Tibial nerve (tissue), 4 donors: ENCODE data around the gene ACTL9. TPM values are rescaled to one million over a fixed set of nuclear protein-coding genes. Genes with fewer than 3 reads are reported as not detected.

Source experiments
- DNase-seq, 2 donors: peaks; one replicate each; pipeline ENCODE4 v3.0.0-alpha.2; 2019; ENCODE audit warnings: low spot score in 2 of 2
- H3K27ac ChIP-seq, 4 donors: fragments of 200-600 bp; sonication (generic) in 3 of 4; one replicate each; pipeline ENCODE4 v1.5.1; 2017 to 2019; ENCODE audit warnings: mild to moderate bottlenecking in 1 of 4
- H3K27me3 ChIP-seq, 2 donors: fragments of 200-600 bp; sonication (generic) in 1 of 2; one replicate each; pipeline versions ENCODE4 v1.5.1 to v1.6.0; 2017 to 2019
- H3K36me3 ChIP-seq, 3 donors: fragments of 200-600 bp; sonication (generic); one replicate each; pipeline ENCODE4 v1.5.1; 2018 to 2019
- H3K4me1 ChIP-seq, 4 donors: fragments of 200-600 bp; sonication (generic) in 3 of 4; one replicate each; pipeline ENCODE4 v1.5.1; 2017 to 2019
- H3K4me3 ChIP-seq, 4 donors: fragments of 200-600 bp; sonication (generic) in 3 of 4; one replicate each; pipeline ENCODE4 v1.5.1; 2017 to 2019; ENCODE audit warnings: mild to moderate bottlenecking in 1 of 4, moderate library complexity in 1 of 4
- H3K9me3 ChIP-seq, 4 donors: fragments of 200-600 bp; sonication (generic) in 3 of 4; one replicate each; pipeline ENCODE4 v1.5.1; 2017 to 2019
- CTCF ChIP-seq, 5 experiments: fragments of 200-600 bp in 3 of 5; fragments of 450-650 bp in 2 of 5; sonication (generic) in 3 of 5; IDR thresholded peaks; one replicate each; pipeline ENCODE4 v1.5.1; 2016 to 2019; ENCODE audit warnings: antibody characterized with exemption in 5 of 5, mild to moderate bottlenecking in 3 of 5, moderate library complexity in 2 of 5
- EP300 ChIP-seq, 2 donors: sonication (generic); formaldehyde crosslinking; IDR thresholded peaks; one replicate each; pipeline ENCODE4 v1.6.1; 2017; ENCODE audit warnings: antibody characterized with exemption in 2 of 2, mild to moderate bottlenecking in 1 of 2
- POLR2A ChIP-seq, 2 donors: fragments of 450-650 bp; IDR thresholded peaks; one replicate each; pipeline ENCODE4 v1.6.1; 2017; ENCODE audit warnings: antibody characterized with exemption in 2 of 2, mild to moderate bottlenecking in 2 of 2, moderate library complexity in 2 of 2
- WGBS, 2 donors: methylation state at CpG; one replicate each; pipeline ENCODE4 v1.1.5; 2018; 5-methylcytosine and 5-hydroxymethylcytosine counted together
- total RNA-seq, 4 donors: library from RNA; depleted of rRNA; stranded (reverse); fragments of >200 nt; gene quantifications; one replicate each; pipeline ENCODE4 v1.1.0, GENCODE V29; 2016

The ACTL9 gene
- total RNA-seq, 4 donors from 2014 or later, result not detected

DNA sequence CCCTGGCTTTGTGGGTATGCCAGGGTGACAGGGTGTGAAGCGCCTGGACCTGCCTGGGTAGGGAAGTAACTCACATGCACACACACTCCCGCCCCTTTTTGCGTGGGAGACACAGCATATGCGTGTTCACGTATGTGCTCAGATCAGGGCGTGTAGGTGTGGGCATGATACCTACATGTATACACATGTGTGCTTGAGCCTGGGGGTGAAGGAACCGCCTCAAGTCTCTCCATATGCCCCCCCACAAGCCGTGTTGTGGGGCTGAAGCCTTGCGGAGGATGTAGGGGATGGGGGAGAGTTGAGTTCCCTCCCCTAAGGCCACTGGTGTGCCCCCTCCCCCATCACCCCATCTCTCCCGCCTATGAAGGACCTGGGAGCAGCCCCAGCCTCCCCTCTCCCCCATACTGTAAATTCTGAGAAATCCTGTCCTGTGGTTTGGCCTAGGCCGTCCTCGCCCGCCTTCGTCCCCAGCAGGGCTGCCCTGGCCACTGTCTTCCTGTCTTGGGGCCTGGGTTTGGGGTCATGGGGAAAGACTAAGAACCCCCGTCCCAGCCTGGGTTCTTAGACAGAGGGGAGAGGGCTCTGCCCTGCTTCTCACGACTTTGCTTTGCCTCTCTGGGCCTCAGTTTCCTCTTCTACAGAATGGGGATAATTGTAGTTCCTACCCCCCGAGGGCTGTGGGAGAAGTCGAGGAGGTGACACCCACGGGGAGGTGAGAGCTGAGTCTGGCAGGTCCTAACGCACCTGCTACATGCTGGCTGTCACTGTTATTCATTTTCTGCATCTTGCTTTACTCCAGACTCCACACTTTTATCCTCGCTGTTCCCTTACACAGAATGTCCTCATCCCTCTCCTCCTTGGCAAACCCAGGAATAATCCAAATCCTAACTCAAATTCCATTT lies 14.3 kb downstream of the ACTL9 start:
- no peak for TF ChIP-seq POLR2A (IDR thresholded peaks at IDR 0.05)
- no peak for TF ChIP-seq EP300 (IDR thresholded peaks at IDR 0.05)
- TF ChIP-seq CTCF (IDR thresholded peaks at IDR 0.05), result no peak
- Histone ChIP-seq H3K4me1 (no peaks in the 10 kb centered on the region), H3K9me3 (peaks cover 0 to 22% (median 2%) of the 10 kb centered on the region in 4 donors), H3K27ac (no peak overlapping the region), H3K36me3 (no peaks in the 10 kb centered on the region), H3K4me3 (no peak overlapping the region), H3K27me3 (no peaks in the 10 kb centered on the region)
- no peak for DNase-seq
- 69 to 70% methylated on average over 21 of the region's 21 CpGs for WGBS, 2 donors

DNA sequence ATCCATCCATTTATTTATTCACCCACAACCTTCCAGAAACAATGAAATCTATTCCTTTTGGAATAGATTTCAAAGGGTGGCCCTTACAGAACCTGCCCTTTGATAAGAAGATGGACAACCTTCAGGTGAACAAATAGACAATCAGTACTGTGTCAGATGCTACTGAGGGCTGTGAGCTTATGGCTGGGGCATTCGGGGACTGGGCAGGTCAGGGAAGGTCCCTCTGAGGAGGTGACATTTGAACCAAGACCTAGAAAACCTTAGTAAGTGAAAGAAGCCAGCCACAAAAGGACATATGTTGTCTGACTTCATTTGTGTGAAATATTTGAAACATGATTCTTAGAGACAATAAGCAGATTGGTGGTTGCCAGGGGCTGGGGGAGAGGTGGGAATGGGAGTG lies 15.7 kb downstream of the ACTL9 start:
- Histone ChIP-seq H3K27ac (no peak overlapping the region), H3K4me3 (no peak overlapping the region), H3K27me3 (no peaks in the 10 kb centered on the region), H3K36me3 (no peaks in the 10 kb centered on the region), H3K9me3 (peaks cover 0 to 19% (median 2%) of the 10 kb centered on the region in 4 donors), H3K4me1 (no peaks in the 10 kb centered on the region)
- TF ChIP-seq EP300 (IDR thresholded peaks at IDR 0.05) (no peak), POLR2A (IDR thresholded peaks at IDR 0.05) (no peak), CTCF (IDR thresholded peaks at IDR 0.05) (no peak)
- 48 to 73% methylated on average over 1 of the region's 1 CpG for WGBS, 2 donors
- DNase-seq, result no peak

DNA sequence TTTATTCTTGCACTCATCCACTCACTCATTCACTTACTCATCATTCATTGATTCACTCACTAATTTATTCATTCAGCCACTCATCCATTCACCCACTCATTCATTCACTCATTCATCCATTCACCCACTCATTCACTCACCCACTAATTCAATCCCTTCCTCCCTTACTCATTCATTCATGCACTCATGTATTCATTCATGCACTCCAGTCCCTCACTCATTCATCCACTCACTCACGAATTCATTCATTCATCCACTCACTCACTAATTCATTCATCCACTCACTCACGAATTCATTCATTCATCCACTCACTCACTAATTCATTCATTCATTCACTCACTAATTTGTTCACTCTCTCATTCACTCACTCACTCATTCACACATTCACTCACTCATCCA lies 16.1 kb downstream of the ACTL9 start:
- 54 to 59% methylated on average over 2 of the region's 2 CpGs for WGBS, 2 donors
- no peaks in the 10 kb centered on the region for H3K4me1 ChIP-seq
- no peaks in the 10 kb centered on the region for H3K36me3 ChIP-seq
- no peaks in the 10 kb centered on the region for H3K27me3 ChIP-seq
- no peak overlapping the region for H3K27ac ChIP-seq
- peaks cover 0 to 21% (median 2%) of the 10 kb centered on the region in 4 donors for H3K9me3 ChIP-seq
- no peak for DNase-seq
- no peak overlapping the region for H3K4me3 ChIP-seq
- no peak for TF ChIP-seq EP300 (IDR thresholded peaks at IDR 0.05)
- TF ChIP-seq CTCF (IDR thresholded peaks at IDR 0.05), result no peak
- no peak for TF ChIP-seq POLR2A (IDR thresholded peaks at IDR 0.05)

GRCh38 chr19:8681345-8682029 lies 17.1 kb downstream of the ACTL9 start:
- TF ChIP-seq POLR2A (IDR thresholded peaks at IDR 0.05) (no peak), CTCF (IDR thresholded peaks at IDR 0.05) (no peak), EP300 (IDR thresholded peaks at IDR 0.05) (no peak)
- Histone ChIP-seq H3K36me3 (no peaks in the 10 kb centered on the region), H3K27me3 (no peaks in the 10 kb centered on the region), H3K9me3 (peaks cover 0 to 22% (median 2%) of the 10 kb centered on the region in 4 donors), H3K4me1 (no peaks in the 10 kb centered on the region), H3K27ac (no peak overlapping the region), H3K4me3 (no peak overlapping the region)
- DNase-seq, result no peak
- WGBS, 2 donors, result 78 to 88% methylated on average over 2 of the region's 2 CpGs
